LHCN-M2 (cell line): ENCODE results near the gene VCL. TPM values are rescaled to one million over a fixed set of nuclear protein-coding genes. Genes with fewer than 3 reads are reported as not detected.
"Not testable (repeated sequence)": the region's sequence is repeated elsewhere in the genome, so short reads cannot be mapped to it uniquely, and the experiment has no call there.

Experiments
- DNase-seq: peaks from one replicate; pipeline ENCODE4 v3.0.0-alpha.2; 2012; ENCODE audit warnings: low read depth
- polyA plus RNA-seq: library from polyadenylated mRNA; unstranded; fragments of >200 nt; gene quantifications from one replicate; pipeline ENCODE4 v1.2.1, GENCODE V29; 2012; ENCODE audit warnings: missing spikeins
- total RNA-seq: library from RNA; depleted of rRNA; stranded (reverse); fragments of >200 nt; gene quantifications from 2 replicates; pipeline ENCODE4 v1.2.3, GENCODE V29; 2014; rRNA removed

Gene VCL
- total RNA-seq = 147 and 163 TPM in 2 replicates
- 124 TPM for polyA plus RNA-seq

- DNase-seq = peak; percentile 98
Measured at GRCh38 chr10:73997787-73998622, at the start of gene VCL. Gene VCL, plus strand, starts transcription at chr10:73998116. Its CDS starts 92 bp downstream, at chr10:73998208.

GRCh38 chr10:73948947-73949633 is 48.8 kb upstream of the VCL start:
- DNase-seq = no peak

- DNase-seq = no peak
Measured at GRCh38 chr10:73950155-73950948, 47.6 kb upstream of the VCL start.

- DNase-seq = peak; percentile 63
Measured at GRCh38 chr10:73953665-73954064, 44.3 kb upstream of the VCL start.

GRCh38 chr10:73954737-73955136 is 43.2 kb upstream of the VCL start:
- no peak for DNase-seq

GRCh38 chr10:73955719-73956118 is 42.2 kb upstream of the VCL start:
- no peak for DNase-seq

- peak; percentile 80 for DNase-seq
Measured at GRCh38 chr10:73956476-73957359, 41.2 kb upstream of the VCL start.

GRCh38 chr10:73959484-73960243 is 38.3 kb upstream of the VCL start:
- DNase-seq = no peak

- DNase-seq = no peak
Measured at GRCh38 chr10:73962386-73962785, 35.5 kb upstream of the VCL start.

- not testable (repeated sequence) for DNase-seq
Measured at GRCh38 chr10:73963533-73963932, 34.4 kb upstream of the VCL start.

GRCh38 chr10:73964743-73965142 is 33.2 kb upstream of the VCL start:
- no peak for DNase-seq

- peak; percentile 33 for DNase-seq
Measured at GRCh38 chr10:73965267-73965889, 32.5 kb upstream of the VCL start.

- peak; percentile 100 for DNase-seq
Measured at GRCh38 chr10:73965890-73966768, 31.8 kb upstream of the VCL start.

GRCh38 chr10:73967022-73967429 is 30.9 kb upstream of the VCL start:
- DNase-seq = no peak

GRCh38 chr10:73967544-73967943 is 30.4 kb upstream of the VCL start:
- no peak for DNase-seq

- peak; percentile 43 for DNase-seq
Measured at GRCh38 chr10:73968098-73968521, 29.8 kb upstream of the VCL start.

GRCh38 chr10:73969224-73969841 is 28.6 kb upstream of the VCL start:
- DNase-seq = no peak

- DNase-seq = no peak
Measured at GRCh38 chr10:73970845-73971244, 27.1 kb upstream of the VCL start.
